PFSK-1 (cell line): ENCODE results near the gene DACH1.

Source experiments
- FOXP2 ChIP-seq: optimal IDR thresholded peaks from 2 replicates; pipeline ENCODE3; 2011; ENCODE audit warnings: borderline replicate concordance, control low read depth, inconsistent platforms; ENCODE audit not compliant: insufficient read depth; ENCODE audit errors: extremely low read length, extremely low read depth
- POLR2AphosphoS5 ChIP-seq: IDR thresholded peaks from 2 replicates; pipeline ENCODE4 v1.6.1; 2012; ENCODE audit warnings: low read depth, mild to moderate bottlenecking, control low read depth, low read length, moderate library complexity
- SIN3A ChIP-seq: IDR thresholded peaks from 2 replicates; pipeline ENCODE4 v1.6.1; 2012; ENCODE audit warnings: mild to moderate bottlenecking, low read length, moderate library complexity, borderline replicate concordance; ENCODE audit not compliant: insufficient read depth
- TAF1 ChIP-seq: IDR thresholded peaks from 2 replicates; pipeline ENCODE4 v1.6.1; 2012; ENCODE audit warnings: low read length, control low read depth, borderline replicate concordance; ENCODE audit not compliant: insufficient read depth
- TF ChIP-seq, protein P1 (sequence below), 2 experiments: IDR thresholded peaks; 2 replicates each; pipeline versions ENCODE4 v1.6.1 to v1.8.0; 2011 to 2012; ENCODE audit warnings: low read depth in 2 of 2, low read length in 2 of 2, control low read depth in 1 of 2, inconsistent platforms in 1 of 2, mild to moderate bottlenecking in 1 of 2, moderate library complexity in 1 of 2; ENCODE audit not compliant: insufficient read depth in 1 of 2

DACH1 gene

DNA sequence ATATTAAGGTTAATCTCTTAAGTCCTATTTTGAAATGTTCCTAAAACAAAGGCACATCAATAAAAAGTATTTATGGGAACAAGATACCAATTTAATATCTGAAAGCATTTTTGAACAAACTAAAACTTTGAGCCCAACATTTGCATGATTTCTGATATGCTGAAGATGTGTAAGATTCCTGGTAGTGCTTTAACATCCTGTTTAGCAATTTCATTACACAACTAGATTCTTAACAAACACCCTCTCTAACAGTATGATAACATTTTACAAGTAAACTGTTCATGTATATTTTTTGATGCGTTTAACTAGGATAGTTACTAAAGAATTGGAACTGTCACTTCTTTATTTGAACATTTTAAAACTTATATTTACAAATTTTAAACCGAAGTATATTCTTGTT, 63.9 kb downstream of the DACH1 start:
- no peak for TF ChIP-seq POLR2AphosphoS5
- no peak for TF ChIP-seq TAF1
- TF ChIP-seq SIN3A = no peak
- no peak for TF ChIP-seq FOXP2
- TF ChIP-seq, protein P1, sequence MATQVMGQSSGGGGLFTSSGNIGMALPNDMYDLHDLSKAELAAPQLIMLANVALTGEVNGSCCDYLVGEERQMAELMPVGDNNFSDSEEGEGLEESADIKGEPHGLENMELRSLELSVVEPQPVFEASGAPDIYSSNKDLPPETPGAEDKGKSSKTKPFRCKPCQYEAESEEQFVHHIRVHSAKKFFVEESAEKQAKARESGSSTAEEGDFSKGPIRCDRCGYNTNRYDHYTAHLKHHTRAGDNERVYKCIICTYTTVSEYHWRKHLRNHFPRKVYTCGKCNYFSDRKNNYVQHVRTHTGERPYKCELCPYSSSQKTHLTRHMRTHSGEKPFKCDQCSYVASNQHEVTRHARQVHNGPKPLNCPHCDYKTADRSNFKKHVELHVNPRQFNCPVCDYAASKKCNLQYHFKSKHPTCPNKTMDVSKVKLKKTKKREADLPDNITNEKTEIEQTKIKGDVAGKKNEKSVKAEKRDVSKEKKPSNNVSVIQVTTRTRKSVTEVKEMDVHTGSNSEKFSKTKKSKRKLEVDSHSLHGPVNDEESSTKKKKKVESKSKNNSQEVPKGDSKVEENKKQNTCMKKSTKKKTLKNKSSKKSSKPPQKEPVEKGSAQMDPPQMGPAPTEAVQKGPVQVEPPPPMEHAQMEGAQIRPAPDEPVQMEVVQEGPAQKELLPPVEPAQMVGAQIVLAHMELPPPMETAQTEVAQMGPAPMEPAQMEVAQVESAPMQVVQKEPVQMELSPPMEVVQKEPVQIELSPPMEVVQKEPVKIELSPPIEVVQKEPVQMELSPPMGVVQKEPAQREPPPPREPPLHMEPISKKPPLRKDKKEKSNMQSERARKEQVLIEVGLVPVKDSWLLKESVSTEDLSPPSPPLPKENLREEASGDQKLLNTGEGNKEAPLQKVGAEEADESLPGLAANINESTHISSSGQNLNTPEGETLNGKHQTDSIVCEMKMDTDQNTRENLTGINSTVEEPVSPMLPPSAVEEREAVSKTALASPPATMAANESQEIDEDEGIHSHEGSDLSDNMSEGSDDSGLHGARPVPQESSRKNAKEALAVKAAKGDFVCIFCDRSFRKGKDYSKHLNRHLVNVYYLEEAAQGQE (IDR thresholded peaks at IDR 0.05; ENCODE audit: insufficient read depth in 1 of 2, low read depth in 2 of 2, low read length in 2 of 2) = no peak

DNA sequence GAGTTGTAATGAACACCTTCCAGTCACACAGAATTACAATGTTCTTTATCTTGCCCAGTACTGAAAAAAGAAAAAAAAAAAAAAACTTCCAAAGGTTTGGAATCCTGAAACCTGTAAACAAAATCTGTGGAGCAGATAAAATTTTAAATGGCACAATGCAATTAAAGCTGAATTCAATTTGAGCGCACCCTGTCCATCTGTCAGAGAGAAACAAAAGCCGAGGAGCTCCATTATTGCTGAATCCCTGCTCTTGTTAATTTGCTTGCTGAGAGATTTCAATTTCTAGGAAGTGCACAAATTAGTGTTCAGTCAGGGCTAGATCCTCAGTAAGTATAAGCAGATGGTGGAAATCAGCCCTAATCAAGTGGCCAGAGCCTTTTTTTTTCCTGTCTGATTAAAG, 65.2 kb downstream of the DACH1 start:
- TF ChIP-seq TAF1 (no peak), FOXP2 (no peak), POLR2AphosphoS5 (no peak), SIN3A (no peak)
- TF ChIP-seq, protein P1 (IDR thresholded peaks at IDR 0.05; ENCODE audit: insufficient read depth in 1 of 2, low read depth in 2 of 2, low read length in 2 of 2) = no peak

DNA sequence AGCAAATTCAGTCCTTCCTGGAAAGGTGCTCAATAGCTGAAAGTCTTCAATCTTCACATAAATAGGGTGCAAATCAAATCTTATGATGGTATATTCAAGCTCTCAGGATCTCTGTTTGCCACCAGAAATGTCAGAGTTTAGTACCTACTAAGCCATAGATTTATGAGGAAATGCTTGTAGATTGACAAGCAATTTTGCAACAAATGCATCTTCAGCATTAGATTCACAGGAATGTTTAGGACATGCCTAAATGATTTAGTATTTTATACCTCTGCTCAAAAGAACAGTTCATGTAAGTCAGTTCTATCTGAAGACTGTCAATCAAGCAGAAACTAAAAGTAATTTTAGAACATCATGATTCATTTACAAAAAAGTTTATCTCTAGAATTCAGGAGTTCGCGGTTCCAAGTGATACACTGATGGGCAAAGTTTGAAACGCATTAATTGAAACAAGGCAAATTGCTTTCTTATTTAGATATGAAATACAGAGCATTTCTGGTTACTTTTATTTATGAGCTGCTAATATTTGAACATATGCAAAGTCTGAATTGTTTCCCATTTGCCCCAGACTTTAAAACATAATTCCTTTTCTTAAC, 65.7 kb downstream of the DACH1 start:
- TF ChIP-seq SIN3A (no peak), POLR2AphosphoS5 (no peak), TAF1 (no peak), FOXP2 (no peak)
- TF ChIP-seq, protein P1 (IDR thresholded peaks at IDR 0.05; ENCODE audit: insufficient read depth in 1 of 2, low read depth in 2 of 2, low read length in 2 of 2) = no peak

DNA sequence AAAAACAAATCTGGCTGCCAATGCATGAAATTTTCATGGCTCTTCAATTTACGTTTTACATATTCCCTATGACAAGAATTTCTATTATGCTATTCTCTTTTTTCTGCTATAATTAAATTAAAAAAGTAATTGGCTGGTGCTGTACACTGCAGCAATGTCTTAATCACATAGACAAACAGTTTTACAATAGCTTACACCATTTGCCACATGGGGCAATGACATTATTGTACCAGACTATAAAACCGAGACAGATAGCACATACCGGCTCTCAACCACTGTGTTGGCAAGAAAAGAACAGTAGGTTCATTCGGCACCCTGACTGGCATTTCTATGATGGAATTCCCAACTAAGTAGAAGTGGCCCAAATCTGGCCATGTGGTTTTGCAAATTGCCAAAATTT, 67.7 kb downstream of the DACH1 start:
- TF ChIP-seq, protein P1 (IDR thresholded peaks at IDR 0.05; ENCODE audit: insufficient read depth in 1 of 2, low read depth in 2 of 2, low read length in 2 of 2) = no peak
- TF ChIP-seq FOXP2 = no peak
- no peak for TF ChIP-seq TAF1
- TF ChIP-seq POLR2AphosphoS5 = no peak
- no peak for TF ChIP-seq SIN3A
